ENCODE results near the gene PPFIBP2.

GRCh38 chr11:7603031-7603781 lies 89.4 kb downstream of the PPFIBP2 start:
- TF ChIP-seq, protein P1, sequence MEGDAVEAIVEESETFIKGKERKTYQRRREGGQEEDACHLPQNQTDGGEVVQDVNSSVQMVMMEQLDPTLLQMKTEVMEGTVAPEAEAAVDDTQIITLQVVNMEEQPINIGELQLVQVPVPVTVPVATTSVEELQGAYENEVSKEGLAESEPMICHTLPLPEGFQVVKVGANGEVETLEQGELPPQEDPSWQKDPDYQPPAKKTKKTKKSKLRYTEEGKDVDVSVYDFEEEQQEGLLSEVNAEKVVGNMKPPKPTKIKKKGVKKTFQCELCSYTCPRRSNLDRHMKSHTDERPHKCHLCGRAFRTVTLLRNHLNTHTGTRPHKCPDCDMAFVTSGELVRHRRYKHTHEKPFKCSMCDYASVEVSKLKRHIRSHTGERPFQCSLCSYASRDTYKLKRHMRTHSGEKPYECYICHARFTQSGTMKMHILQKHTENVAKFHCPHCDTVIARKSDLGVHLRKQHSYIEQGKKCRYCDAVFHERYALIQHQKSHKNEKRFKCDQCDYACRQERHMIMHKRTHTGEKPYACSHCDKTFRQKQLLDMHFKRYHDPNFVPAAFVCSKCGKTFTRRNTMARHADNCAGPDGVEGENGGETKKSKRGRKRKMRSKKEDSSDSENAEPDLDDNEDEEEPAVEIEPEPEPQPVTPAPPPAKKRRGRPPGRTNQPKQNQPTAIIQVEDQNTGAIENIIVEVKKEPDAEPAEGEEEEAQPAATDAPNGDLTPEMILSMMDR (IDR thresholded peaks at IDR 0.05) = no peak
- TF ChIP-seq POLR2AphosphoS5 (IDR thresholded peaks at IDR 0.05) = no peak
